HUES64 (cell line): ENCODE data around the gene ZNF365.
"Not testable (repeated sequence)": the region's sequence is repeated elsewhere in the genome, so short reads cannot be mapped to it uniquely, and the experiment has no call there.

Experiments used
- H3K27ac ChIP-seq: 2 replicates; pipeline ENCODE4 v1.7.0; 2013; ENCODE audit warnings: low read depth, low read length, inconsistent platforms
- H3K27me3 ChIP-seq: 2 replicates; pipeline ENCODE4 v1.6.1; 2013; ENCODE audit warnings: mild to moderate bottlenecking, low read length; ENCODE audit not compliant: insufficient read depth
- H3K36me3 ChIP-seq: 2 replicates; pipeline ENCODE4 v1.6.1; 2013; ENCODE audit warnings: mild to moderate bottlenecking, low read length; ENCODE audit not compliant: insufficient read depth
- H3K4me1 ChIP-seq: 2 replicates; pipeline ENCODE4 v1.6.1; 2013; ENCODE audit warnings: mild to moderate bottlenecking, low read length, moderate library complexity; ENCODE audit not compliant: insufficient read depth
- H3K4me3 ChIP-seq: 2 replicates; pipeline ENCODE4 v1.5.1; 2013; ENCODE audit warnings: mild to moderate bottlenecking, low read length, moderate library complexity
- H3K9ac ChIP-seq: 2 replicates; pipeline ENCODE4 v1.6.1; 2013; ENCODE audit warnings: mild to moderate bottlenecking, low read depth, low read length
- H3K9me3 ChIP-seq: 2 replicates; pipeline ENCODE4 v1.6.1; 2013; ENCODE audit warnings: low read depth, low read length; ENCODE audit not compliant: insufficient read depth
- WGBS: fragments of 150-250, 120-280 bp; methylation state at CpG from one replicate; pipeline ENCODE4 v1.1.7; 2013; ENCODE audit warnings: missing lambda C conversion rate; 5-methylcytosine and 5-hydroxymethylcytosine counted together

Gene ZNF365

DNA sequence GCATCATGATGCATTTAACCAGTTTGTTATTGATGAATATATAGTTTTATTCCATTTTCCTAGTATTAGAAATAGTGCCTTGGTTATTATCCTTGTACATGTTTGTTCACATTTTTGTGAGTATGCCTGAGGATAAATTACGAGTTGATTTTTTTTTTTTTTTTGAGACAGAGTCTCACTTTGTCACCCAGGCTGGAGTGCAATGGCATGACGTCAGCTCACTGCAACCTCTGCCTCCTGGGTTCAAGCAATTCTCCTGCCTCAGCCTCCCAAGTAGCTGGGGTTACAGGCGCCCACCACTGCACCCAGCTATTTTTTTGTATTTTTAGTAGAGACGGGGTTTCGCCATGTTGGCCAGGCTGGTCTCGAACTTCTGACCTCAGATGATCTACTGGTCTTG, 4.7 kb downstream of the ZNF365 start:
- WGBS, result 95% methylated on average over 6 of the region's 6 CpGs
- not testable (repeated sequence) for H3K4me1 ChIP-seq, H3K27ac ChIP-seq, H3K36me3 ChIP-seq, H3K9me3 ChIP-seq, H3K9ac ChIP-seq, H3K4me3 ChIP-seq
- H3K27me3 ChIP-seq, result peaks cover 25% of the 10 kb centered on the region

DNA sequence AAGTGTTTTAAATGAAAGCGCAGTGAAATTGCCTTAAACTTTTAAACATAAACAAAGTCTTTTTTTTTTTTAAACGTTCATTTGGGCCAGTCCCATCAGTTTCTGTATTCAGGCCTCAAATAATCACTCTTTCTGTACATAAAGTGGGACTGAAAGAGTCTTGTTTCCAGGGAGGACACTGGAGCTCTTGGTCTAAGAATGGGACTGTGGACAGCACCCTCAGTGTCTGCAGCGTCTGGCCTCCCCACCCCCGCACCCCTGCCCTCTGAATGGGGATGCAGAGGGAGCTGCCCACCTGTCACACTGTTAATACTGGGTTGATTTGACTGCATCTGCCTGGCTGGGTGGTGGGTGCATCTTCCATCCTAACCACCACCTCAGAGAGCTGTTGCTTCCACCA, 5.2 kb downstream of the ZNF365 start:
- H3K4me3 ChIP-seq, result no peak overlapping the region
- peaks cover 20% of the 10 kb centered on the region for H3K27me3 ChIP-seq
- H3K9me3 ChIP-seq, result no peaks in the 10 kb centered on the region
- H3K36me3 ChIP-seq, result no peaks in the 10 kb centered on the region
- no peak overlapping the region for H3K9ac ChIP-seq
- H3K27ac ChIP-seq, result no peak overlapping the region
- WGBS, result 86% methylated on average over 4 of the region's 4 CpGs
- H3K4me1 ChIP-seq, result peaks cover 8% of the 10 kb centered on the region; the same call in 1 of the 2 replicates

DNA sequence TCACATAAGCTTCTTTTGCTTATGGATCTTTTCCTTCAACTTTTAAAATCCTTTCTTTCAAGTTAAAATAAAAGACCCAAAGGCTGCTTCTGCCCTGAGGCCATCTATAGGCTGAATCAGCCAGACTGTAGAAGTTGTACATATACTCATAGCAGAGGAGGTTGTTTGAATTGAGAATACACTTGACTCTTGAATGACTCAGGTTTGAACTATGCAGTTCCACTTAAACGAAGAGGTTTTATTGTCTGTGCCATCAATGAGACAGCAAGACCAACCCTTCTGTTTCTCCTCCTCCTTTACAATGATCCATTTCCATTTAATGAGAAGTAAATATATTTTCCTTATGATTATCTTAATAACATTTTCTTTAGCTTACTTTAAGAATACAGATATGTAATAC, 5.8 kb downstream of the ZNF365 start:
- H3K27me3 ChIP-seq, result peaks cover 14% of the 10 kb centered on the region
- H3K9me3 ChIP-seq, result no peaks in the 10 kb centered on the region
- H3K36me3 ChIP-seq, result no peaks in the 10 kb centered on the region
- WGBS, result 27% methylated on average over 1 of the region's 1 CpG
- H3K4me3 ChIP-seq, result no peak overlapping the region
- peaks cover 8% of the 10 kb centered on the region; the same call in 1 of the 2 replicates for H3K4me1 ChIP-seq
- H3K9ac ChIP-seq, result no peak overlapping the region
- H3K27ac ChIP-seq, result no peak overlapping the region

DNA sequence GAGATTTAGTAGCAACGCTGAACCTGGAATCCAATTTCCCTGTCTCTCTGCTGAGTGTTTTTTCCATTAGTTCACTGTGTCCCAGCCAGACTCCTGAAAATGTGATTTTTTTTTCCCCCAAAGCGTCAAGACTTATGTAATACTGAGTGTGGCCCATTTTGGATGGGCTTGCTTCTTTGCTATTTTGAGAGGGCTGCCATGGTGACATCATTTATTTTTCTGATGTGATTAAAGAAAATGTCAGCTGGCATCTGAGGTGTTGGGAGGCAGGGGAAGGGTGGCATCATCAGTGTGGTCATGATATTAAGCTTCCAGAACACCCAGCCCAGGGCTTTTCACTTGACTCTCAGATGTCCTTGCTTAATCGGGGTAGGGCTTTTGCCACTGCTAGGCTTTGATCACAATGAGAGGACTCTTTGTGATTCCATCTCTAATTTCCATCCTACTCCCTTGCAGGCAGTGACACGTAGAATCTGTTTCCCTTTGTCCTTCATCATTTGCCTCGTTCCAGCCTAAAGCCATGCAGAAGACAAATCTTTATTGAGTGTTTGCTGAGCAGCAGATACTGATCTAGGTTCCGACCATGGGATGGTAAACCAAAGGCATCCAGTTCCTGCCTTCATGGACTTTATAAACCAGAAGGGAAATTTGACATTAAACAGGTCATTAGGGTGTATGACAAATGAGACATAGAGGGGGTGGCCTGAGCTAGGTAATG, 7.4 kb downstream of the ZNF365 start:
- Histone ChIP-seq H3K36me3 (no peaks in the 10 kb centered on the region), H3K4me1 (peaks cover 8% of the 10 kb centered on the region; the same call in 1 of the 2 replicates), H3K9ac (no peak overlapping the region), H3K27me3 (no peaks in the 10 kb centered on the region), H3K9me3 (no peaks in the 10 kb centered on the region), H3K27ac (no peak overlapping the region), H3K4me3 (no peak overlapping the region)
- 91% methylated on average over 6 of the region's 6 CpGs for WGBS

DNA sequence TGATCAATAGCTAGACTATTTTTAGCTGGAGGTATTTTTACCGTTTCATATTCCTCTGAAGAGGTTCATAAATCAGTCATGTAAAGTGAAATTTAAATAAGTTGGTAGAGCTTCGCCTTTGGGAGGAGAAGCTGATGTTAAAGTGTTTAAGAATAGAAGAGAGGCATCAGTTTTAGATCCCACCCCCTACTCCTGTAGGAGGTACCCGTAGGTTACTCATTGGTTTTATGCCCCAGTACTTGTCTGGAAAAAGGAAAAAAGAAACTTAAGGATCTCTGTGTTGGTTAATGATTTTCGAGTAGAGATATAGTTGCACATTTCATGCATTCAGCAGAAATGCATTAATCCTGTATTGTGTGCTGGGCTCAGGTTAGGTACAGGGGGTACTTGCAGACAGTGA, 8.7 kb downstream of the ZNF365 start:
- WGBS, result 85% methylated on average over 4 of the region's 4 CpGs
- no peaks in the 10 kb centered on the region for H3K36me3 ChIP-seq
- H3K9me3 ChIP-seq, result no peaks in the 10 kb centered on the region
- no peaks in the 10 kb centered on the region for H3K27me3 ChIP-seq
- H3K27ac ChIP-seq, result no peak overlapping the region
- H3K4me1 ChIP-seq, result peaks cover 8% of the 10 kb centered on the region; the same call in 1 of the 2 replicates
- H3K9ac ChIP-seq, result no peak overlapping the region
- no peak overlapping the region for H3K4me3 ChIP-seq

DNA sequence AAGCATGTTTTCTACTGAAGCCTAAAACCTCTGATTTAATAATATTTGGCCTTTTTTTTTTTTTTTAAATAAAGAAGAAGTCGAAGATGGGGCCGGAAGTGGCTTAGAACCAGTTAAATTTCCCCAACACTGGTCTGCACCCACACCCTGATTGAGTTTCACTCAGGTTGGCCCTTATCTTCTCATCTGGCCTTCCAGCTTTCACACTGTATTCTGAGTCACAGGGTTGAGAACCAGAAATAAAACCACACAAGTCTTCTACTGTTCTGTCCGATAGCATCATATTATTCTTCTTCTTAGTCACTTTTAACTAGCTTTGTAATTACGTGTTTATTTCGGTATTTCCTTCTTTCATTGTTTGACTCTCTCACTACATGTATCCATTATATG, 9.9 kb downstream of the ZNF365 start:
- H3K27ac ChIP-seq, result no peak overlapping the region
- H3K9me3 ChIP-seq, result no peaks in the 10 kb centered on the region
- WGBS, result 96% methylated on average over 5 of the region's 5 CpGs
- H3K36me3 ChIP-seq, result no peaks in the 10 kb centered on the region
- H3K4me1 ChIP-seq, result peaks cover 8% of the 10 kb centered on the region; the same call in 1 of the 2 replicates
- H3K27me3 ChIP-seq, result no peaks in the 10 kb centered on the region
- no peak overlapping the region for H3K4me3 ChIP-seq
- H3K9ac ChIP-seq, result no peak overlapping the region

DNA sequence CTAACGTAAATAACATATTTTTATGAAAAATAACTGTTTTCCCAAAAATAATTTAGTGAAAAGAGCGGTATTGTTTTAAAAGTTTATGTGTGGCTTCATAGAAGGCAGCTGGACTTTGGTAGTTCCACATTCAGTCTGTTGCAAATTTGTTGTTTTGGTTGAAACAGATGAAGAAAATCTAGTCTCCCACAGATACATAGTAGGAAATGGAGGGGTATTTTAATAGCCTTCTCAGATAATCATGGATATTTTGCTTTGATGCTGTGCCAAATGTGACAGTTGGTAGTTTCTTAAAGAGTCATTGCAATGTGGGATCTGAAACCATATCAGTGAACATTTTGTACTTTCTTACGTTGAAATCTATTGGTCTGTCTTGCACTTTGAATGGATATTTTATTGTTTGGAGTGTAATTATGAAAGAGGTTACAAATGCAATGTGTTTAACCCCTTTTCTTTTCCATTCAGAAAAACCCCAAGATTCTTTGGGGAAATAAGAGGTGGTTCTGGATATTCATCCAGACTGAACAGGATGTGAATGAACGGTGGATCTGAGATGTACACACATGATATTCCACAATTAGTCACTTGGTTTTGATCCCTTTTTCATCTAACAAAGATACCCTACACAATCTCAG, 10.4 kb downstream of the ZNF365 start:
- no peak overlapping the region for H3K4me3 ChIP-seq
- H3K36me3 ChIP-seq, result no peaks in the 10 kb centered on the region
- no peaks in the 10 kb centered on the region for H3K27me3 ChIP-seq
- H3K9ac ChIP-seq, result no peak overlapping the region
- H3K9me3 ChIP-seq, result no peaks in the 10 kb centered on the region
- no peak overlapping the region for H3K27ac ChIP-seq
- 99% methylated on average over 3 of the region's 4 CpGs for WGBS
- H3K4me1 ChIP-seq, result peaks cover 7% of the 10 kb centered on the region; the same call in 1 of the 2 replicates

DNA sequence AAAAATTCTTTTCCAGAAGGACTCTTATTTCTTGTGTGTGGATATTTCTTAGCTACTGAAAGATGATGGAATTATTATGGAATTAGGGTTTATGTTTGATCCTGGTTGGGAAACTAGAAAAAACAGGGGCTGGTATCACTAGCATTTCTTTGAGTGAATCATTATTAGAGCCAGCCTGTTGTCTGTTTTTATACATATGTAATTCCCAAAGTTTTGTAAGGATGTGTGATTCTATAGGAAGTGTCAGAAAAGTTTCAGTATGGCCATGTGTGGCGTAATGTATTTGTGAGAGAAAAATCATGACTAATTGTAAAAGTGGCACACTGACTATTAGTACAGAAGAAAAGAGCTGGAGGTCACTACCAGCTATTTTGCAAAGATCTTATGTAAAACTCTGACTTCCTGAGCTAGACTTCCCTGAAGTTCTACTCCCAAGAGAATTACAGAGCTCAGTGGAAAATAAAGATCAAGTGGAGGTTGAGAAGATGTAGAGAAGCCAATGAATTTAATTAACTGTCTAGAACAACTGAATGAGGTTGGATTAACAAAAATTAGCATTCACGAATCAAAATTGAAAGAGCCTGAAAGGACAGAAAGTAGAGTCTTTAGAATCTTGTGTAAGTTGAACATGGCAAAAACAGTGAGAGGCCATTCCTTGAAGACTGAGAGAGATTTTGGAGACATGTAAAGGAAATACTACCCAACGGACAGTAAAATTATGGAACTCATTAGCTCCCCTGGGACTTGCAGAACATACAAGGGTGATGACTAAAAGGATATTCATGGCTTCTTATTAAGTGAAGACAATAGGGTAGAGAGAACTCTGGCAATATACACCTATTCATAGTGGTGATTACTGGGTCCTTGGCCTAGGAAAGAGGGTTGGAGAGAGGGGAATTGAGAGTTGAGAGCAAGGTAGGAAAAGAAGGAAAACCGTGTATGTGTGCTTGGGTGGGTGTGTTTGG, 12.5 kb downstream of the ZNF365 start:
- 94% methylated on average over 4 of the region's 4 CpGs for WGBS
- Histone ChIP-seq H3K36me3 (no peaks in the 10 kb centered on the region), H3K9me3 (no peaks in the 10 kb centered on the region), H3K4me3 (no peak overlapping the region), H3K4me1 (no peaks in the 10 kb centered on the region), H3K27me3 (no peaks in the 10 kb centered on the region), H3K9ac (no peak overlapping the region), H3K27ac (no peak overlapping the region)

DNA sequence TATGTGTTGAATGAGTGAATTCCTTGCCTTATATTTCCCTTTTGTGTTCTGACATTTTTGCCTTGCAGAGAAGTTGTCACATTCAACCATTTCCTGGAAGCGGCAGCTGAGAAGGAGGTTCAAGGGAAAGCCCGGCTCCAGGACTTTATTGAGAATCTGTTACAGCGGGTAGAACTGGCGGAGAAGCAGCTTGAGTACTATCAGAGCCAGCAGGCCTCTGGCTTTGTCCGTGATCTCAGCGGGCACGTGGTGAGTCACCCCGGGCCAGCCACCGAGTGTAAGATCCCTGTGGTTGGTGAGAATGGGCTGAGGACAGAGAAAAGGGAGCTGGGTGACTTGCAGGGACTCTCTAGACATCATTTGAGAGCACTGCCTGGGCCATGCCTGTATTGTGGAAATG, 14.2 kb downstream of the ZNF365 start:
- 81% methylated on average over 9 of the region's 9 CpGs for WGBS
- Histone ChIP-seq H3K27me3 (no peaks in the 10 kb centered on the region), H3K4me3 (no peak overlapping the region), H3K27ac (no peak overlapping the region), H3K9me3 (no peaks in the 10 kb centered on the region), H3K36me3 (no peaks in the 10 kb centered on the region), H3K4me1 (no peaks in the 10 kb centered on the region), H3K9ac (no peak overlapping the region)

DNA sequence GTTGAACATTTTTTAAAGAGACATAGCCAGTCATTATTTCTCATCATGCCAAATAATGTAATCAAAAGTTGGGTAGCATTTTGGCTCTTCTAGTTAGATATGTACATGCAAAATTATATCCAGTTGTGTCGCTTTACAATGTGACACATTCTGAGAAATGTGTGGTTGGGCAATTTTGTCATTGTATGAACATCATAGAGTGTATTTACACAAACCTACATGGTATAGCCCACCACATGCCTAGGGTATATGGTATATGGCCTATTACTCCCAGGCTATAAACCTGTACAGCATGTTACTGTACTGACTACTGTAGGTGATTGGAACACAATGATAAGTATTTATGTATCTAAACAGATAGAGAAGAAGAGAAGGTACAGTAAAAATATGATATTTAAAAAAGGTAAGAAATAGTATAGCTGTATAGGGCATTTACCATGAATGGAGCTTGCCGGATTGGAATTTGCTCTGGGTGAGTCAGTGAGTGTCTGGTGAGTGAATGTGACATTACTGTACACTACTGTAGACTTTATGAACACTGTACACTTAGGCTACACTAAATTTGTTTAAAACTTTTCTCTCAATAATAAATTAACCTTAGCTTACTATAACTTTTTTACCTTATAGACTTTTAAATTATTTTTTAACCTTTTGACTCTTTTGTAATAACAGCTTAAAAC, 16.5 kb downstream of the ZNF365 start:
- no peak overlapping the region for H3K4me3 ChIP-seq
- 0 out of 2 replicates have a peak, but pooled peaks cover 7% of the 10 kb centered on the region for H3K4me1 ChIP-seq
- H3K27ac ChIP-seq, result no peak overlapping the region
- H3K36me3 ChIP-seq, result no peaks in the 10 kb centered on the region
- no peaks in the 10 kb centered on the region for H3K27me3 ChIP-seq
- H3K9ac ChIP-seq, result no peak overlapping the region
- 90% methylated on average over 2 of the region's 2 CpGs for WGBS
- H3K9me3 ChIP-seq, result no peaks in the 10 kb centered on the region
